IMR-90 (cell line): ENCODE data around the gene PC. TPM values are rescaled to one million over a fixed set of nuclear protein-coding genes. Genes with fewer than 3 reads are reported as not detected.

Source experiments
- ATAC-seq: fragments of 200-7000 bp; cut with Tn5 transposase; 2 replicates; pipeline ENCODE4 v1.9.1; 2020; ENCODE audit warnings: low read depth, mild to moderate bottlenecking, moderate library complexity
- BruUV-seq: library from RNA; stranded (reverse); fragments of 400-500 nt; replicated peaks from 2 replicates; lab custom pipeline; 2021; lab: Mats Ljungman, UMichigan
- CTCF ChIA-PET: fragments of 300-600 bp; formaldehyde crosslinking; extraction: SDS; loops from one replicate; lab custom pipeline; 2021; ENCODE audit warnings: antibody characterized with exemption; lab: Yijun Ruan, JAX
- POLR2A ChIA-PET: fragments of 300-600 bp; sonication (Branson Sonifier 250); formaldehyde crosslinking; loops from one replicate; lab custom pipeline; 2022; ENCODE audit warnings: antibody characterized with exemption; ENCODE audit not compliant: unreplicated experiment; lab: Charles Lee
- DNase-seq: peaks from one replicate; pipeline ENCODE4 v3.0.0; 2013
- H2AFZ ChIP-seq: replicated peaks from 2 replicates; pipeline ENCODE3; 2013; ENCODE audit warnings: low read length, mild to moderate bottlenecking; ENCODE audit not compliant: poor library complexity
- H2AK5ac ChIP-seq: 2 replicates; pipeline ENCODE4 v1.6.1; 2013; ENCODE audit warnings: low read depth, low read length, inconsistent platforms
- H2AK9ac ChIP-seq: replicated peaks from 2 replicates; pipeline ENCODE3; 2013; ENCODE audit warnings: mild to moderate bottlenecking, low read depth, low read length, moderate library complexity; ENCODE audit not compliant: poor library complexity
- H2BK120ac ChIP-seq: 2 replicates; pipeline ENCODE4 v1.6.1; 2013; ENCODE audit warnings: low read depth, low read length, inconsistent platforms
- H2BK15ac ChIP-seq: 3 replicates; pipeline ENCODE4 v1.6.1; 2013; ENCODE audit warnings: low read depth, low read length, inconsistent platforms
- H2BK20ac ChIP-seq: 2 replicates; pipeline ENCODE4 v1.6.1; 2013; ENCODE audit warnings: low read depth, mild to moderate bottlenecking, inconsistent platforms, low read length, moderate library complexity
- H2BK5ac ChIP-seq: 2 replicates; pipeline ENCODE4 v1.6.1; 2013; ENCODE audit warnings: mild to moderate bottlenecking, low read depth, low read length, inconsistent platforms; ENCODE audit not compliant: poor library complexity, severe bottlenecking
- H3K14ac ChIP-seq: replicated peaks from 2 replicates; pipeline ENCODE4 v1.6.1; 2013; ENCODE audit warnings: low read depth, low read length, inconsistent platforms
- H3K18ac ChIP-seq: 2 replicates; pipeline ENCODE4 v1.6.1; 2013; ENCODE audit warnings: low read depth, low read length, control low read depth
- H3K23ac ChIP-seq: 2 replicates; pipeline ENCODE4 v1.6.1; 2013; ENCODE audit warnings: low read depth, low read length, inconsistent platforms
- H3K27ac ChIP-seq: 2 replicates; pipeline ENCODE4 v1.5.1; 2013; ENCODE audit warnings: mild to moderate bottlenecking, control low read depth, low read length; ENCODE audit not compliant: insufficient read depth
- H3K27me3 ChIP-seq: 2 replicates; pipeline ENCODE4 v1.6.1; 2013; ENCODE audit warnings: low read length; ENCODE audit not compliant: control insufficient read depth, insufficient read depth
- H3K36me3 ChIP-seq: 2 replicates; pipeline ENCODE4 v1.6.1; 2013; ENCODE audit warnings: low read length, mixed read lengths; ENCODE audit not compliant: control insufficient read depth, insufficient read depth
- H3K4ac ChIP-seq: 2 replicates; pipeline ENCODE4 v1.6.1; 2013; ENCODE audit warnings: low read depth, low read length, inconsistent platforms
- H3K4me1 ChIP-seq: 2 replicates; pipeline ENCODE4 v1.6.1; 2013; ENCODE audit warnings: low read length, mixed read lengths; ENCODE audit not compliant: control insufficient read depth, insufficient read depth
- H3K4me2 ChIP-seq: 2 replicates; pipeline ENCODE4 v1.6.1; 2013; ENCODE audit warnings: low read depth, mild to moderate bottlenecking, control low read depth, low read length, moderate library complexity
- H3K4me3 ChIP-seq: 2 replicates; pipeline ENCODE4 v1.5.1; 2013; ENCODE audit warnings: low read depth, mild to moderate bottlenecking, control low read depth, low read length, moderate library complexity; ENCODE audit not compliant: insufficient read depth
- H3K56ac ChIP-seq: 2 replicates; pipeline ENCODE4 v1.6.1; 2013; ENCODE audit warnings: low read length, inconsistent platforms; ENCODE audit not compliant: insufficient read depth; ENCODE audit errors: extremely low read depth
- H3K79me1 ChIP-seq, 2 experiments: 2 replicates each; pipeline ENCODE4 v1.6.1; 2013; ENCODE audit warnings: low read length in 2 of 2, inconsistent platforms in 1 of 2, low read depth in 1 of 2
- H3K9ac ChIP-seq: 2 replicates; pipeline ENCODE4 v1.6.1; 2013; ENCODE audit warnings: low read depth, low read length, control low read depth
- H3K9me1 ChIP-seq: 2 replicates; pipeline ENCODE4 v1.6.1; 2013; ENCODE audit warnings: low read length, inconsistent platforms; ENCODE audit not compliant: insufficient read depth
- H3K9me3 ChIP-seq: 2 replicates; pipeline ENCODE4 v1.6.1; 2013; ENCODE audit warnings: low read length; ENCODE audit not compliant: control insufficient read depth, insufficient read depth
- H4K20me1 ChIP-seq: 2 replicates; pipeline ENCODE4 v1.6.1; 2013; ENCODE audit warnings: low read length, inconsistent platforms; ENCODE audit not compliant: insufficient read depth
- H4K5ac ChIP-seq: 2 replicates; pipeline ENCODE4 v1.6.1; 2013; ENCODE audit warnings: mild to moderate bottlenecking, low read depth, low read length, control low read depth
- H4K8ac ChIP-seq, 2 experiments: 2 replicates each; pipeline ENCODE4 v1.6.1; 2013; ENCODE audit warnings: low read depth in 2 of 2, low read length in 2 of 2, control low read depth in 1 of 2, inconsistent platforms in 1 of 2
- H4K91ac ChIP-seq: 2 replicates; pipeline ENCODE4 v1.6.1; 2013; ENCODE audit warnings: low read depth, low read length, inconsistent platforms; ENCODE audit not compliant: insufficient read depth
- BHLHE40 ChIP-seq: fragments of 150-350 bp; IDR thresholded peaks from 2 replicates; pipeline ENCODE4 v1.6.1; 2016; ENCODE audit warnings: mild to moderate bottlenecking, low read depth, low read length
- CEBPB ChIP-seq: IDR thresholded peaks from 2 replicates; pipeline ENCODE4 v1.6.1; 2012; ENCODE audit warnings: low read depth, low read length, improper control_type of control experiment
- CHD1 ChIP-seq: IDR thresholded peaks from 2 replicates; pipeline ENCODE4 v1.6.1; 2012; ENCODE audit warnings: low read depth, low read length, improper control_type of control experiment
- CTCF ChIP-seq: conservative IDR thresholded peaks from 2 replicates; pipeline ENCODE4 v1.5.1; 2012; ENCODE audit warnings: mild to moderate bottlenecking, low read depth, low read length, improper control_type of control experiment
- ELK1 ChIP-seq: fragments of 150-350 bp; IDR thresholded peaks from 2 replicates; pipeline ENCODE4 v1.6.1; 2016; ENCODE audit warnings: low read depth, mild to moderate bottlenecking, low read length, moderate library complexity, borderline replicate concordance
- FOS ChIP-seq: fragments of 150-350 bp; IDR thresholded peaks from 2 replicates; pipeline ENCODE4 v1.6.1; 2016; ENCODE audit warnings: low read depth, low read length
- MAFK ChIP-seq: IDR thresholded peaks from 2 replicates; pipeline ENCODE4 v1.6.1; 2012; ENCODE audit warnings: low read depth, low read length, improper control_type of control experiment
- MAZ ChIP-seq: IDR thresholded peaks from 2 replicates; pipeline ENCODE4 v1.6.1; 2012; ENCODE audit warnings: low read depth, mild to moderate bottlenecking, low read length, improper control_type of control experiment, moderate library complexity, borderline replicate concordance
- MXI1 ChIP-seq: IDR thresholded peaks from 2 replicates; pipeline ENCODE4 v1.6.1; 2012; ENCODE audit warnings: low read depth, mild to moderate bottlenecking, low read length, moderate library complexity, borderline replicate concordance
- NFE2L2 ChIP-seq: fragments of 150-350 bp; IDR thresholded peaks from 2 replicates; pipeline ENCODE4 v1.6.1; 2016; ENCODE audit warnings: low read depth, mild to moderate bottlenecking, low read length
- POLR2A ChIP-seq: IDR thresholded peaks from 2 replicates; pipeline ENCODE4 v1.6.1; 2012; ENCODE audit warnings: mild to moderate bottlenecking, low read depth, low read length
- RAD21 ChIP-seq: IDR thresholded peaks from 2 replicates; pipeline ENCODE4 v1.6.1; 2012; ENCODE audit warnings: low read length, improper control_type of control experiment
- RCOR1 ChIP-seq: IDR thresholded peaks from 2 replicates; pipeline ENCODE4 v1.6.1; 2012; ENCODE audit warnings: mild to moderate bottlenecking, low read length, improper control_type of control experiment; ENCODE audit not compliant: insufficient replicate concordance
- RFX5 ChIP-seq: IDR thresholded peaks from 2 replicates; pipeline ENCODE4 v1.8.0; 2012; ENCODE audit warnings: low read depth, mild to moderate bottlenecking, low read length, moderate library complexity
- SMC3 ChIP-seq: fragments of 150-350 bp; IDR thresholded peaks from 2 replicates; pipeline ENCODE4 v1.6.1; 2016; ENCODE audit warnings: low read depth, mild to moderate bottlenecking, antibody characterized with exemption, low read length, moderate library complexity
- USF2 ChIP-seq: fragments of 150-350 bp; IDR thresholded peaks from 2 replicates; pipeline ENCODE4 v1.6.1; 2017; ENCODE audit warnings: mild to moderate bottlenecking, antibody characterized with exemption, low read length, low read depth
- WGBS, 2 experiments: methylation state at CpG; one replicate each; pipeline versions ENCODE4 v1.1.5 to v1.1.7; 2013; ENCODE audit warnings: missing lambda C conversion rate in 2 of 2; ENCODE audit not compliant: insufficient read length in 1 of 2; ENCODE audit errors: extremely low coverage in 2 of 2; 5-methylcytosine and 5-hydroxymethylcytosine counted together
- dilution Hi-C: fragments of 300-500 bp; cut with HindIII; formaldehyde crosslinking; loops from one replicate; pipeline ENCODE4 v1.14.3; 2018; ENCODE audit warnings: low sequenced_read_pairs; ENCODE audit not compliant: unreplicated experiment
- in situ Hi-C: fragments of 300-500 bp; cut with MboI; formaldehyde crosslinking; loops from 3 replicates; pipeline ENCODE4 v1.14.3; 2019; ENCODE audit warnings: low sequenced_read_pairs, inconsistent platforms, mixed read lengths
- intact Hi-C: fragments of 100-400 bp; cut with micrococcal nuclease; formaldehyde crosslinking; loops from 2 replicates; pipeline ENCODE4 v1.10.0; 2022
- polyA plus RNA-seq, 3 experiments: library from polyadenylated mRNA; depleted of rRNA; stranded (reverse); fragments of >200 nt; gene quantifications; 2 replicates each; pipeline ENCODE4 v1.2.3, GENCODE V29; 2012; ENCODE audit warnings: low replicate concordance in 1 of 3
- total RNA-seq: library from RNA; depleted of rRNA; stranded (reverse); fragments of >200 nt; gene quantifications from 2 replicates; pipeline ENCODE4 v1.2.3, GENCODE V29; 2012

Gene PC
- total and polyA plus RNA-seq, 2 of the 4 experiments (the other 2 are of a cell fraction), result 13.6 to 15.7 TPM

- no peak for TF ChIP-seq ELK1
- no peak for TF ChIP-seq RFX5
- no peak for TF ChIP-seq SMC3
- no peak for TF ChIP-seq MXI1
- TF ChIP-seq MAFK, result no peak
- no peak for TF ChIP-seq NFE2L2
- TF ChIP-seq FOS, result no peak
- no peak for TF ChIP-seq POLR2A
- no peak for TF ChIP-seq USF2
- TF ChIP-seq MAZ, result no peak
- TF ChIP-seq CTCF, result no peak
- TF ChIP-seq RAD21, result no peak
- TF ChIP-seq CHD1, result no peak
- TF ChIP-seq CEBPB, result no peak
- no peak for TF ChIP-seq BHLHE40
- TF ChIP-seq RCOR1, result no peak
- Histone ChIP-seq H3K56ac (no peak overlapping the region), H2BK120ac (no peak overlapping the region), H3K36me3 (no peaks in the 10 kb centered on the region), H3K4me3 (no peak overlapping the region), H3K79me1 (peaks cover 0 to 28% of the 10 kb centered on the region in 2 experiments; a peak in 2 of 4 replicates), H4K91ac (no peak overlapping the region; the same call in 1 of the 2 replicates), H3K9ac (no peak overlapping the region), H2AK9ac (peak overlapping the region; percentile 45), H3K9me3 (no peaks in the 10 kb centered on the region), H3K18ac (no peak overlapping the region), H4K8ac (no peak overlapping the region), H3K23ac (no peak overlapping the region), H2AK5ac (no peak overlapping the region; the same call in 1 of the 2 replicates), H3K4me2 (no peak overlapping the region), H3K4ac (no peak overlapping the region), H2BK15ac (no peak overlapping the region), H2AFZ (peak overlapping the region; percentile 44), H3K4me1 (peaks cover 45% of the 10 kb centered on the region), H4K5ac (no peak overlapping the region), H3K9me1 (peaks cover 8% of the 10 kb centered on the region; the same call in 1 of the 2 replicates), H2BK20ac (no peak overlapping the region), H3K14ac (0 out of 2 replicates have a peak overlapping the region, but pooled peaks have one; percentile 60), H3K27ac (no peak overlapping the region), H2BK5ac (no peak overlapping the region), H3K27me3 (no peaks in the 10 kb centered on the region), H4K20me1 (no peaks in the 10 kb centered on the region)
- no peak for ATAC-seq
- no TSS peak for BruUV-seq
- dilution Hi-C loops (no loop called here), in situ Hi-C loops (no loop called here), intact Hi-C loops (loop anchor here (5.0 kb wide), 1 partner anchor 76 kb away; the partner anchor contains the start of gene PC)
- POLR2A ChIA-PET, result no interaction called here
- CTCF ChIA-PET, result interaction anchor here (0.9 to 1.0 kb wide), 2 partner anchors 38 to 135 kb away, joined by 3 to 4 read pairs; partner anchors contain the start of gene RCE1
- no peak for DNase-seq
- 100% methylated on average over 1 of the region's 10 CpGs; no CpG with 5 or more reads in 1 of the 2 experiments for WGBS, 2 experiments
Observed at GRCh38 chr11:66881451-66881835, 76.7 kb downstream of the PC start.
